HG03039 (cell line): ENCODE data around the gene IFT80.

Experiments
- ATAC-seq: cut with Tn5 transposase; IDR thresholded peaks from one replicate; pipeline ENCODE4 v1.9.1; 2021; ENCODE audit warnings: mild to moderate bottlenecking, moderate library complexity; ENCODE audit not compliant: unreplicated experiment

IFT80 gene

GRCh38 chr3:160401291-160402095 lies 2.5 kb upstream of the IFT80 start:
- ATAC-seq, result no peak

- peak; percentile 18 for ATAC-seq
Observed at GRCh38 chr3:160400702-160401150, 1.7 kb upstream of the IFT80 start.

- peak; percentile 10 for ATAC-seq
Observed at GRCh38 chr3:160400030-160400701, 1.1 kb upstream of the IFT80 start.

- no peak for ATAC-seq
Observed at GRCh38 chr3:160398820-160399124, 253 bp downstream of the IFT80 start.

- no peak for ATAC-seq
Observed at GRCh38 chr3:160395297-160395696, 3.7 kb downstream of the IFT80 start.

GRCh38 chr3:160394009-160394392 lies 5.0 kb downstream of the IFT80 start:
- no peak for ATAC-seq

- ATAC-seq, result no peak
Observed at GRCh38 chr3:160393346-160394008, 5.5 kb downstream of the IFT80 start.

- no peak for ATAC-seq
Observed at GRCh38 chr3:160392798-160393197, 6.2 kb downstream of the IFT80 start.

- no peak for ATAC-seq
Observed at GRCh38 chr3:160390565-160391138, 8.4 kb downstream of the IFT80 start.

GRCh38 chr3:160384639-160385318 lies 14.2 kb downstream of the IFT80 start:
- ATAC-seq, result no peak

GRCh38 chr3:160381470-160381869 lies 17.6 kb downstream of the IFT80 start:
- ATAC-seq, result no peak

GRCh38 chr3:160379628-160380214 lies 19.3 kb downstream of the IFT80 start:
- ATAC-seq, result no peak

GRCh38 chr3:160378331-160379109 lies 20.5 kb downstream of the IFT80 start:
- no peak for ATAC-seq

GRCh38 chr3:160376681-160377080 lies 22.3 kb downstream of the IFT80 start:
- no peak for ATAC-seq

GRCh38 chr3:160374925-160375324 lies 24.1 kb downstream of the IFT80 start:
- ATAC-seq, result no peak

GRCh38 chr3:160374472-160374871 lies 24.6 kb downstream of the IFT80 start:
- ATAC-seq, result no peak

GRCh38 chr3:160373655-160374054 lies 25.4 kb downstream of the IFT80 start:
- no peak for ATAC-seq

GRCh38 chr3:160372780-160373179 lies 26.2 kb downstream of the IFT80 start:
- no peak for ATAC-seq

GRCh38 chr3:160370987-160371857 lies 27.8 kb downstream of the IFT80 start:
- ATAC-seq, result no peak
